Glomerular visceral epithelial cell (primary cell): ENCODE results near the gene SOX13.
A peak's percentile ranks its signal among the peaks of the same experiment; 100 is the strongest.
"Not testable (repeated sequence)": the region's sequence is repeated elsewhere in the genome, so short reads cannot be mapped to it uniquely, and the experiment has no call there.

Experiments used
- DNase-seq: peaks from one replicate; pipeline ENCODE4 v3.0.0-alpha.2; 2016; ENCODE audit errors: extremely low spot score

The SOX13 gene

GRCh38 chr1:204087181-204087892, 14.4 kb downstream of the SOX13 start:
- DNase-seq = no peak

GRCh38 chr1:204087893-204088528, 15.1 kb downstream of the SOX13 start:
- no peak for DNase-seq

GRCh38 chr1:204088596-204088995, 15.7 kb downstream of the SOX13 start:
- no peak for DNase-seq

- no peak for DNase-seq
Measured at GRCh38 chr1:204089044-204089751, 16.3 kb downstream of the SOX13 start.

GRCh38 chr1:204090132-204090531, 17.2 kb downstream of the SOX13 start:
- DNase-seq = not testable (repeated sequence)

GRCh38 chr1:204091066-204091465, 18.2 kb downstream of the SOX13 start:
- DNase-seq = no peak

- no peak for DNase-seq
Measured at GRCh38 chr1:204091787-204092312, 18.9 kb downstream of the SOX13 start.

- DNase-seq = no peak
Measured at GRCh38 chr1:204092632-204093420, 19.9 kb downstream of the SOX13 start.

GRCh38 chr1:204093421-204093717, 20.5 kb downstream of the SOX13 start:
- DNase-seq = peak; percentile 22

- DNase-seq = no peak
Measured at GRCh38 chr1:204093781-204094180, 20.9 kb downstream of the SOX13 start.

- DNase-seq = no peak
Measured at GRCh38 chr1:204094313-204094729, 21.4 kb downstream of the SOX13 start.

GRCh38 chr1:204094856-204095634, 22.1 kb downstream of the SOX13 start:
- DNase-seq = no peak

- no peak for DNase-seq
Measured at GRCh38 chr1:204096931-204097330, 24.0 kb downstream of the SOX13 start.

- DNase-seq = no peak
Measured at GRCh38 chr1:204098683-204099082, 25.8 kb downstream of the SOX13 start.

GRCh38 chr1:204099754-204100153, 26.8 kb downstream of the SOX13 start:
- not testable (repeated sequence) for DNase-seq

GRCh38 chr1:204102029-204102611, 29.2 kb downstream of the SOX13 start:
- no peak for DNase-seq

- peak; percentile 24 for DNase-seq
Measured at GRCh38 chr1:204102739-204103430, 30.0 kb downstream of the SOX13 start.

- no peak for DNase-seq
Measured at GRCh38 chr1:204103431-204103741, 30.5 kb downstream of the SOX13 start.

- DNase-seq = peak; percentile 61
Measured at GRCh38 chr1:204104331-204105130, 31.6 kb downstream of the SOX13 start.

GRCh38 chr1:204105131-204105515, 32.2 kb downstream of the SOX13 start:
- no peak for DNase-seq
